SK-N-SH treated with all-trans-retinoic acid at 6 μM for 48 hours (cell line): Measurements from ENCODE around the gene PTDSS2.
"Not testable (repeated sequence)": the region's sequence is repeated elsewhere in the genome, so short reads cannot be mapped to it uniquely, and the experiment has no call there.

Source experiments
- BACH2 ChIP-seq: fragments of 250-450 bp; sonication (Bioruptor Pico); IDR thresholded peaks from 2 replicates; pipeline ENCODE4 v1.9.0; 2021; ENCODE audit warnings: mild to moderate bottlenecking, borderline replicate concordance
- ISL1 ChIP-seq: fragments of 250-450 bp; sonication (Bioruptor Pico); IDR thresholded peaks from 2 replicates; pipeline ENCODE4 v2.1.2; 2022; ENCODE audit warnings: mild to moderate bottlenecking, moderate library complexity
- OSR1 ChIP-seq: fragments of 250-450 bp; sonication (Bioruptor Pico); IDR thresholded peaks from 2 replicates; pipeline ENCODE4 v1.8.0; 2022; ENCODE audit warnings: moderate library complexity, mild to moderate bottlenecking, inconsistent platforms
- SNAI2 ChIP-seq: fragments of 250-450 bp; sonication (Bioruptor Pico); IDR thresholded peaks from 2 replicates; pipeline ENCODE4 v1.5.0; 2020; ENCODE audit warnings: mild to moderate bottlenecking, moderate library complexity
- TOX ChIP-seq: fragments of 250-450 bp; sonication (Bioruptor Pico); IDR thresholded peaks from 2 replicates; pipeline ENCODE4 v1.8.0; 2021; ENCODE audit warnings: mild to moderate bottlenecking, moderate library complexity, borderline replicate concordance
- ZNF70 ChIP-seq: fragments of 450-650 bp; formaldehyde crosslinking; IDR thresholded peaks from 2 replicates; pipeline ENCODE4 v1.5.0; 2020; ENCODE audit warnings: mild to moderate bottlenecking, moderate library complexity
- TF ChIP-seq, protein P1 (sequence below): fragments of 250-450 bp; sonication (Bioruptor Pico); IDR thresholded peaks from 2 replicates; pipeline ENCODE4 v1.5.1; 2020; ENCODE audit warnings: low read depth, mild to moderate bottlenecking, moderate library complexity
- TF ChIP-seq, protein P2 (sequence below): fragments of 250-450 bp; sonication (Bioruptor Pico); IDR thresholded peaks from 2 replicates; pipeline ENCODE4 v1.5.0; 2020; ENCODE audit warnings: mild to moderate bottlenecking, moderate library complexity
- TF ChIP-seq, protein P3 (sequence below): fragments of 250-450 bp; sonication (Bioruptor Pico); IDR thresholded peaks from 2 replicates; pipeline ENCODE4 v1.8.0; 2020; ENCODE audit warnings: mild to moderate bottlenecking, moderate library complexity, borderline replicate concordance

DNA sequence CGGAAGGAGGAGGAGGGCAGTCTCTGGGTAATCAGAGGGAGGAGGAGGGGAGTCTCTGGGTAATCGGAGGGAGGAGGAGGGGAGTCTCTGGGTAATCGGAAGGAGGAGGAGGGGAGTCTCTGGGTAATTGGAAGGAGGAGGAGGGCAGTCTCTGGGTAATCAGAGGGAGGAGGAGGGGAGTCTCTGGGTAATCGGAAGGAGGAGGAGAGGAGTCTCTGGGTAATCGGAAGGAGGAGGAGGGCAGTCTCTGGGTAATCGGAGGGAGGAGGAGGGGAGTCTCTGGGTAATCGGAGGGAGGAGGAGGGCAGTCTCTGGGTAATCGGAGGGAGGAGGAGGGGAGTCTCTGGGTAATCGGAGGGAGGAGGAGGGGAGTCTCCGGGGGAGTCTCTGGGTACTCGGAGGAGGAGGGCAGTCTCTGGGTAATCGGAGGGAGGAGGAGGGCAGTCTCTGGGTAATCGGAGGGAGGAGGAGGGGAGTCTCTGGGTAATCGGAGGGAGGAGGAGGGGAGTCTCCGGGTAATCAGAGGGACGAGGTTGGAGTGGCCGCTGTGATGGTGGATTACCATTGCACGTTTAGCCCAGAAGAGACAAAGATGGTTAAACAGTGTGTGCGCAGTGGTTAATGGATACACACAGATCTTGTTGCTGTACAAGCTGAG lies 19.1 kb downstream of the PTDSS2 start:
- TF ChIP-seq, protein P1, sequence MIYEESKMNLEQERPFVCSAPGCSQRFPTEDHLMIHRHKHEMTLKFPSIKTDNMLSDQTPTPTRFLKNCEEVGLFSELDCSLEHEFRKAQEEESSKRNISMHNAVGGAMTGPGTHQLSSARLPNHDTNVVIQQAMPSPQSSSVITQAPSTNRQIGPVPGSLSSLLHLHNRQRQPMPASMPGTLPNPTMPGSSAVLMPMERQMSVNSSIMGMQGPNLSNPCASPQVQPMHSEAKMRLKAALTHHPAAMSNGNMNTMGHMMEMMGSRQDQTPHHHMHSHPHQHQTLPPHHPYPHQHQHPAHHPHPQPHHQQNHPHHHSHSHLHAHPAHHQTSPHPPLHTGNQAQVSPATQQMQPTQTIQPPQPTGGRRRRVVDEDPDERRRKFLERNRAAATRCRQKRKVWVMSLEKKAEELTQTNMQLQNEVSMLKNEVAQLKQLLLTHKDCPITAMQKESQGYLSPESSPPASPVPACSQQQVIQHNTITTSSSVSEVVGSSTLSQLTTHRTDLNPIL (CRISPR knock-in tag), result not testable (repeated sequence)
- TF ChIP-seq TOX (CRISPR knock-in tag); ZNF70 (CRISPR knock-in tag); ISL1 (CRISPR knock-in tag); BACH2; SNAI2 (CRISPR knock-in tag); OSR1 (CRISPR knock-in tag): not testable (repeated sequence)
- TF ChIP-seq, protein P2, sequence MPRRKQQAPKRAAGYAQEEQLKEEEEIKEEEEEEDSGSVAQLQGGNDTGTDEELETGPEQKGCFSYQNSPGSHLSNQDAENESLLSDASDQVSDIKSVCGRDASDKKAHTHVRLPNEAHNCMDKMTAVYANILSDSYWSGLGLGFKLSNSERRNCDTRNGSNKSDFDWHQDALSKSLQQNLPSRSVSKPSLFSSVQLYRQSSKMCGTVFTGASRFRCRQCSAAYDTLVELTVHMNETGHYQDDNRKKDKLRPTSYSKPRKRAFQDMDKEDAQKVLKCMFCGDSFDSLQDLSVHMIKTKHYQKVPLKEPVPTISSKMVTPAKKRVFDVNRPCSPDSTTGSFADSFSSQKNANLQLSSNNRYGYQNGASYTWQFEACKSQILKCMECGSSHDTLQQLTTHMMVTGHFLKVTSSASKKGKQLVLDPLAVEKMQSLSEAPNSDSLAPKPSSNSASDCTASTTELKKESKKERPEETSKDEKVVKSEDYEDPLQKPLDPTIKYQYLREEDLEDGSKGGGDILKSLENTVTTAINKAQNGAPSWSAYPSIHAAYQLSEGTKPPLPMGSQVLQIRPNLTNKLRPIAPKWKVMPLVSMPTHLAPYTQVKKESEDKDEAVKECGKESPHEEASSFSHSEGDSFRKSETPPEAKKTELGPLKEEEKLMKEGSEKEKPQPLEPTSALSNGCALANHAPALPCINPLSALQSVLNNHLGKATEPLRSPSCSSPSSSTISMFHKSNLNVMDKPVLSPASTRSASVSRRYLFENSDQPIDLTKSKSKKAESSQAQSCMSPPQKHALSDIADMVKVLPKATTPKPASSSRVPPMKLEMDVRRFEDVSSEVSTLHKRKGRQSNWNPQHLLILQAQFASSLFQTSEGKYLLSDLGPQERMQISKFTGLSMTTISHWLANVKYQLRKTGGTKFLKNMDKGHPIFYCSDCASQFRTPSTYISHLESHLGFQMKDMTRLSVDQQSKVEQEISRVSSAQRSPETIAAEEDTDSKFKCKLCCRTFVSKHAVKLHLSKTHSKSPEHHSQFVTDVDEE (CRISPR knock-in tag), result not testable (repeated sequence)
- TF ChIP-seq, protein P3, sequence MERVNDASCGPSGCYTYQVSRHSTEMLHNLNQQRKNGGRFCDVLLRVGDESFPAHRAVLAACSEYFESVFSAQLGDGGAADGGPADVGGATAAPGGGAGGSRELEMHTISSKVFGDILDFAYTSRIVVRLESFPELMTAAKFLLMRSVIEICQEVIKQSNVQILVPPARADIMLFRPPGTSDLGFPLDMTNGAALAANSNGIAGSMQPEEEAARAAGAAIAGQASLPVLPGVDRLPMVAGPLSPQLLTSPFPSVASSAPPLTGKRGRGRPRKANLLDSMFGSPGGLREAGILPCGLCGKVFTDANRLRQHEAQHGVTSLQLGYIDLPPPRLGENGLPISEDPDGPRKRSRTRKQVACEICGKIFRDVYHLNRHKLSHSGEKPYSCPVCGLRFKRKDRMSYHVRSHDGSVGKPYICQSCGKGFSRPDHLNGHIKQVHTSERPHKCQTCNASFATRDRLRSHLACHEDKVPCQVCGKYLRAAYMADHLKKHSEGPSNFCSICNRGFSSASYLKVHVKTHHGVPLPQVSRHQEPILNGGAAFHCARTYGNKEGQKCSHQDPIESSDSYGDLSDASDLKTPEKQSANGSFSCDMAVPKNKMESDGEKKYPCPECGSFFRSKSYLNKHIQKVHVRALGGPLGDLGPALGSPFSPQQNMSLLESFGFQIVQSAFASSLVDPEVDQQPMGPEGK (CRISPR knock-in tag), result not testable (repeated sequence)
